ENCODE data around the gene ZFHX2.

- TF ChIP-seq, protein P1, sequence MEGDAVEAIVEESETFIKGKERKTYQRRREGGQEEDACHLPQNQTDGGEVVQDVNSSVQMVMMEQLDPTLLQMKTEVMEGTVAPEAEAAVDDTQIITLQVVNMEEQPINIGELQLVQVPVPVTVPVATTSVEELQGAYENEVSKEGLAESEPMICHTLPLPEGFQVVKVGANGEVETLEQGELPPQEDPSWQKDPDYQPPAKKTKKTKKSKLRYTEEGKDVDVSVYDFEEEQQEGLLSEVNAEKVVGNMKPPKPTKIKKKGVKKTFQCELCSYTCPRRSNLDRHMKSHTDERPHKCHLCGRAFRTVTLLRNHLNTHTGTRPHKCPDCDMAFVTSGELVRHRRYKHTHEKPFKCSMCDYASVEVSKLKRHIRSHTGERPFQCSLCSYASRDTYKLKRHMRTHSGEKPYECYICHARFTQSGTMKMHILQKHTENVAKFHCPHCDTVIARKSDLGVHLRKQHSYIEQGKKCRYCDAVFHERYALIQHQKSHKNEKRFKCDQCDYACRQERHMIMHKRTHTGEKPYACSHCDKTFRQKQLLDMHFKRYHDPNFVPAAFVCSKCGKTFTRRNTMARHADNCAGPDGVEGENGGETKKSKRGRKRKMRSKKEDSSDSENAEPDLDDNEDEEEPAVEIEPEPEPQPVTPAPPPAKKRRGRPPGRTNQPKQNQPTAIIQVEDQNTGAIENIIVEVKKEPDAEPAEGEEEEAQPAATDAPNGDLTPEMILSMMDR (IDR thresholded peaks at IDR 0.05; ENCODE audit: low read depth, low read length): no peak
- no peak for TF ChIP-seq EZH2phosphoT487 (IDR thresholded peaks at IDR 0.05; ENCODE audit: low read depth)
These were observed 26.3 kb upstream of the ZFHX2 start for GRCh38 chr14:23577710-23578392.
